Endothelial cell of umbilical vein (primary cell): ENCODE measurements around the gene RECQL5.

Experiments used
- POLR2A ChIP-seq: IDR thresholded peaks from 2 replicates; pipeline ENCODE4 v1.6.1; 2012; ENCODE audit warnings: low read depth, mild to moderate bottlenecking, control low read depth, low read length
- POLR2AphosphoS5 ChIP-seq: IDR thresholded peaks from 2 replicates; pipeline ENCODE4 v1.6.1; 2012; ENCODE audit warnings: low read depth, mild to moderate bottlenecking, control low read depth, low read length, moderate library complexity; ENCODE audit not compliant: insufficient read depth
- TF ChIP-seq, protein P1 (sequence below), 2 donors: IDR thresholded peaks; 1 replicate in 1 of 2; 2 replicates in 1 of 2; pipeline ENCODE4 v1.5.1; 2011; ENCODE audit warnings: low read length in 2 of 2, mild to moderate bottlenecking in 2 of 2, moderate library complexity in 2 of 2, control low read depth in 1 of 2, inconsistent platforms in 1 of 2, low read depth in 1 of 2; ENCODE audit not compliant: insufficient read depth in 1 of 2; ENCODE audit errors: extremely low read depth in 1 of 2

DNA sequence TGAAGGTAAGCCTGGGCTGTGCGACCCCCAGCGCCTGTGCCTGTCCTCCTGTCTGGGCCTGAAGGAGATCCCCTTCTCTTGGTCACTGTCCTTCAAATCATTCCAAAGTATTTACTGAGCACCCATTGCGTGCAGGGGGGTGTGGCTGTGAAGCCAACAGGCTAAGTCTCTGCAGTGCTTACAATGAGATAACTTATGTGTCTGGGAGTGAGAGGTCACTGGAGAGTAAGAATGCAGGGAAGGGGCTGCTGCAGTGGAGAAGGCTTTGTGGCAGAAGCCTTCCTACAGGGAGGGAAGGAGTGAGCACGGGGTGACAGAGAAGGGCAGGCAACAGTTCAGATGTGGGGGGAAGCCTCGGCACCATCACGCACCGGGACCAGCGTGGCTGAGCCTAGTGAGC, 44.9 kb downstream of the RECQL5 start:
- TF ChIP-seq POLR2AphosphoS5 (no peak), POLR2A (no peak)
- TF ChIP-seq, protein P1, sequence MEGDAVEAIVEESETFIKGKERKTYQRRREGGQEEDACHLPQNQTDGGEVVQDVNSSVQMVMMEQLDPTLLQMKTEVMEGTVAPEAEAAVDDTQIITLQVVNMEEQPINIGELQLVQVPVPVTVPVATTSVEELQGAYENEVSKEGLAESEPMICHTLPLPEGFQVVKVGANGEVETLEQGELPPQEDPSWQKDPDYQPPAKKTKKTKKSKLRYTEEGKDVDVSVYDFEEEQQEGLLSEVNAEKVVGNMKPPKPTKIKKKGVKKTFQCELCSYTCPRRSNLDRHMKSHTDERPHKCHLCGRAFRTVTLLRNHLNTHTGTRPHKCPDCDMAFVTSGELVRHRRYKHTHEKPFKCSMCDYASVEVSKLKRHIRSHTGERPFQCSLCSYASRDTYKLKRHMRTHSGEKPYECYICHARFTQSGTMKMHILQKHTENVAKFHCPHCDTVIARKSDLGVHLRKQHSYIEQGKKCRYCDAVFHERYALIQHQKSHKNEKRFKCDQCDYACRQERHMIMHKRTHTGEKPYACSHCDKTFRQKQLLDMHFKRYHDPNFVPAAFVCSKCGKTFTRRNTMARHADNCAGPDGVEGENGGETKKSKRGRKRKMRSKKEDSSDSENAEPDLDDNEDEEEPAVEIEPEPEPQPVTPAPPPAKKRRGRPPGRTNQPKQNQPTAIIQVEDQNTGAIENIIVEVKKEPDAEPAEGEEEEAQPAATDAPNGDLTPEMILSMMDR (IDR thresholded peaks at IDR 0.05; ENCODE audit: extremely low read depth in 1 of 2, insufficient read depth in 1 of 2, low read depth in 1 of 2, low read length in 2 of 2), result no peak
